H9 (cell line): Measurements from ENCODE around the gene PRKAG2. TPM values are rescaled to one million over a fixed set of nuclear protein-coding genes. Genes with fewer than 3 reads are reported as not detected.

Experiments used
- DNase-seq: peaks from one replicate; pipeline ENCODE4 v3.0.0-alpha.2; 2017
- H2AFZ ChIP-seq: one replicate; pipeline ENCODE4 v1.6.1; 2013; ENCODE audit warnings: mild to moderate bottlenecking, low read length, control low read depth, moderate library complexity
- H2AK5ac ChIP-seq: 2 replicates; pipeline ENCODE4 v1.6.1; 2013; ENCODE audit warnings: low read length, control low read depth, mixed read lengths; ENCODE audit not compliant: insufficient read length
- H2BK120ac ChIP-seq: one replicate; pipeline ENCODE4 v1.6.1; 2013; ENCODE audit warnings: low read depth, mild to moderate bottlenecking, low read length, control low read depth, inconsistent platforms; ENCODE audit not compliant: poor library complexity, severe bottlenecking
- H2BK12ac ChIP-seq: 2 replicates; pipeline ENCODE4 v1.6.1; 2013; ENCODE audit warnings: low read length, control low read depth, mixed read lengths, low read depth; ENCODE audit not compliant: insufficient read length
- H2BK15ac ChIP-seq: 2 replicates; pipeline ENCODE4 v1.6.1; 2013; ENCODE audit warnings: low read depth, low read length, control low read depth
- H2BK20ac ChIP-seq: one replicate; pipeline ENCODE4 v1.6.1; 2013; ENCODE audit warnings: low read depth, mild to moderate bottlenecking, low read length, control low read depth, inconsistent platforms; ENCODE audit not compliant: poor library complexity, severe bottlenecking
- H2BK5ac ChIP-seq: 2 replicates; pipeline ENCODE4 v1.6.1; 2013; ENCODE audit warnings: low read length, control low read depth, mixed read lengths; ENCODE audit not compliant: insufficient read length
- H3K14ac ChIP-seq: 2 replicates; pipeline ENCODE4 v1.6.1; 2013; ENCODE audit warnings: low read length, control low read depth; ENCODE audit not compliant: insufficient read depth
- H3K18ac ChIP-seq: 2 replicates; pipeline ENCODE4 v1.6.1; 2013; ENCODE audit warnings: low read depth, mild to moderate bottlenecking, mixed read lengths, low read length, control low read depth; ENCODE audit not compliant: insufficient read length
- H3K23ac ChIP-seq: 2 replicates; pipeline ENCODE4 v1.6.1; 2013; ENCODE audit warnings: low read length, control low read depth, mixed read lengths, low read depth; ENCODE audit not compliant: insufficient read length
- H3K23me2 ChIP-seq: 2 replicates; pipeline ENCODE4 v1.6.1; 2013; ENCODE audit warnings: low read depth, mild to moderate bottlenecking, mixed read lengths, low read length, control low read depth; ENCODE audit not compliant: insufficient read length, poor library complexity, severe bottlenecking
- H3K27ac ChIP-seq: 2 replicates; pipeline ENCODE4 v1.5.1; 2013; ENCODE audit warnings: low read length, control low read depth, mixed read lengths, low read depth; ENCODE audit not compliant: insufficient read length
- H3K27me3 ChIP-seq: 2 replicates; pipeline ENCODE4 v1.6.1; 2013; ENCODE audit warnings: low read length, control low read depth, inconsistent platforms; ENCODE audit not compliant: insufficient read depth
- H3K4ac ChIP-seq: 2 replicates; pipeline ENCODE4 v1.6.1; 2013; ENCODE audit warnings: low read depth, mild to moderate bottlenecking, control low read depth, inconsistent platforms, low read length, moderate library complexity
- H3K4me1 ChIP-seq: 2 replicates; pipeline ENCODE4 v1.6.1; 2013; ENCODE audit warnings: low read length, control low read depth, inconsistent platforms; ENCODE audit not compliant: insufficient read depth
- H3K4me2 ChIP-seq: 2 replicates; pipeline ENCODE4 v1.6.1; 2013; ENCODE audit warnings: low read length, control low read depth, mixed read lengths; ENCODE audit not compliant: insufficient read length, insufficient read depth
- H3K56ac ChIP-seq: 2 replicates; pipeline ENCODE4 v1.6.1; 2013; ENCODE audit warnings: low read depth, mild to moderate bottlenecking, mixed read lengths, low read length, control low read depth; ENCODE audit not compliant: insufficient read length
- H3K79me1 ChIP-seq: 2 replicates; pipeline ENCODE4 v1.6.1; 2013; ENCODE audit warnings: low read depth, mild to moderate bottlenecking, moderate library complexity, low read length, control low read depth, inconsistent platforms; ENCODE audit not compliant: insufficient read depth, poor library complexity, severe bottlenecking
- H3K79me2 ChIP-seq: 2 replicates; pipeline ENCODE4 v1.6.1; 2013; ENCODE audit warnings: low read length, control low read depth, inconsistent platforms; ENCODE audit not compliant: insufficient read depth
- H3K9ac ChIP-seq: 2 replicates; pipeline ENCODE4 v1.6.1; 2013; ENCODE audit warnings: low read length, control low read depth, mixed read lengths; ENCODE audit not compliant: insufficient read length; ENCODE audit errors: extremely low read depth
- H3K9me3 ChIP-seq: one replicate; pipeline ENCODE4 v1.6.1; 2013; ENCODE audit warnings: low read depth, low read length, inconsistent platforms; ENCODE audit not compliant: control insufficient read depth
- H3T11ph ChIP-seq: one replicate; pipeline ENCODE4 v1.6.1; 2013; ENCODE audit warnings: mild to moderate bottlenecking, low read length, control low read depth, inconsistent platforms
- H4K20me1 ChIP-seq: one replicate; pipeline ENCODE4 v1.6.1; 2013; ENCODE audit not compliant: control insufficient read depth, insufficient read length, insufficient read depth
- H4K5ac ChIP-seq: 2 replicates; pipeline ENCODE4 v1.6.1; 2013; ENCODE audit warnings: low read depth, mild to moderate bottlenecking, mixed read lengths, low read length, control low read depth; ENCODE audit not compliant: insufficient read length
- H4K8ac ChIP-seq: replicated peaks from 2 replicates; pipeline ENCODE4 v1.6.1; 2013; ENCODE audit warnings: low read length, control low read depth, mixed read lengths, low read depth; ENCODE audit not compliant: insufficient read length
- H4K91ac ChIP-seq: 2 replicates; pipeline ENCODE4 v1.6.1; 2013; ENCODE audit warnings: low read depth, mild to moderate bottlenecking, moderate library complexity, mixed read lengths, low read length, control low read depth; ENCODE audit not compliant: insufficient read length
- H3K27ac Mint-ChIP-seq, 3 experiments: 2 replicates in 2 of 3; 3 replicates in 1 of 3; pipeline ENCODE4 v1.8.0; 2020 to 2021; ENCODE audit warnings: mixed read lengths in 3 of 3, mild to moderate bottlenecking in 1 of 3, moderate library complexity in 1 of 3
- H3K27me3 Mint-ChIP-seq: 2 replicates; pipeline ENCODE4 v1.8.0; 2021; ENCODE audit warnings: low read depth, mild to moderate bottlenecking, moderate library complexity, mixed read lengths
- H3K36me3 Mint-ChIP-seq, 3 experiments: 2 replicates in 2 of 3; 3 replicates in 1 of 3; pipeline ENCODE4 v1.8.0; 2020 to 2021; ENCODE audit warnings: low read depth in 3 of 3, mixed read lengths in 3 of 3; ENCODE audit not compliant: insufficient read depth in 1 of 3
- H3K4me1 Mint-ChIP-seq, 2 experiments: 2 replicates each; pipeline ENCODE4 v1.8.0; 2020; ENCODE audit warnings: mixed read lengths in 2 of 2
- H3K4me3 Mint-ChIP-seq, 2 experiments: 2 replicates in 1 of 2; 3 replicates in 1 of 2; pipeline ENCODE4 v1.8.0; 2020 to 2021; ENCODE audit warnings: mild to moderate bottlenecking in 2 of 2, mixed read lengths in 2 of 2, moderate library complexity in 1 of 2
- H3K9me3 Mint-ChIP-seq, 2 experiments: 2 replicates in 1 of 2; 3 replicates in 1 of 2; pipeline ENCODE4 v1.8.0; 2020; ENCODE audit warnings: mild to moderate bottlenecking in 2 of 2, mixed read lengths in 2 of 2, moderate library complexity in 1 of 2
- CTCF ChIP-seq: fragments of 200-600 bp; sonication (generic); conservative IDR thresholded peaks from 3 replicates; pipeline ENCODE4 v1.8.0; 2021; ENCODE audit warnings: antibody characterized with exemption, mild to moderate bottlenecking
- WGBS: extraction: QIAGEN DNeasy Blood & Tissue Kit; methylation state at CpG from one replicate; pipeline ENCODE4 v1.1.7; 2013; ENCODE audit warnings: missing lambda C conversion rate, low lambda C conversion rate, mixed read lengths; ENCODE audit not compliant: insufficient read length; ENCODE audit errors: extremely low coverage; 5-methylcytosine and 5-hydroxymethylcytosine counted together
- long read RNA-seq: library from polyadenylated mRNA; unstranded; transcript quantifications from one replicate; pipeline ENCODE4 v2.0.0, GENCODE V29; 2020
- total RNA-seq: library from RNA; stranded (reverse); gene quantifications from 2 replicates; pipeline ENCODE4 v1.2.1, GENCODE V29; 2021

The PRKAG2 gene
- total RNA-seq, result 11.8 and 12.3 TPM in 2 replicates
- long read RNA-seq, transcript PRKAG2-203 (12 exons, 2,318 nt), result major isoform, 20 of 38 reads
- long read RNA-seq, partial matches to known transcripts, result 1 of 38 reads
- long read RNA-seq, other reads (novel, unspliced or antisense), result 16 of 38 reads

GRCh38 chr7:151876899-151877777 is at the start of gene PRKAG2:
Gene PRKAG2 (minus strand): TSS chr7:151877115. CDS start chr7:151876620, 495 bp downstream.
- Mint-ChIP-seq H3K27ac (no peak within 1 kb of the TSS), H3K9me3 (no peaks in the 10 kb centered on the region)
- TF ChIP-seq CTCF, result no peak

More at GRCh38 chr7:151876899-151877777, at the start of gene PRKAG2:
- no peak within 1 kb of the TSS for H3K23ac ChIP-seq
- H3K27ac ChIP-seq, result no peak within 1 kb of the TSS
- H3K56ac ChIP-seq, result no peak within 1 kb of the TSS
- Mint-ChIP-seq H3K36me3 (no peaks in the 10 kb centered on the region), H3K4me1 (peaks cover 5 to 6% of the 10 kb centered on the region in 2 experiments), H3K4me3 (peak within 1 kb of the TSS; percentile 80 to 91), H3K27me3 (peaks cover 68% of the 10 kb centered on the region)
- no peaks in the 10 kb centered on the region for H3K9me3 ChIP-seq
- no peak within 1 kb of the TSS; the same call in 1 of the 2 replicates for H2BK15ac ChIP-seq
- no peaks in the 10 kb centered on the region for H3K79me1 ChIP-seq
- no peak within 1 kb of the TSS for H2BK120ac ChIP-seq
- H4K20me1 ChIP-seq, result no peaks in the 10 kb centered on the region
- H3K18ac ChIP-seq, result no peak within 1 kb of the TSS
- H4K91ac ChIP-seq, result no peak within 1 kb of the TSS
- H3K79me2 ChIP-seq, result no peaks in the 10 kb centered on the region
- H3K9ac ChIP-seq, result no peak within 1 kb of the TSS
- no peak within 1 kb of the TSS for H3T11ph ChIP-seq
- no peaks in the 10 kb centered on the region for H3K4me1 ChIP-seq
- H3K4ac ChIP-seq, result no peak within 1 kb of the TSS
- no peak within 1 kb of the TSS for H2BK20ac ChIP-seq
- H4K8ac ChIP-seq, result no peak within 1 kb of the TSS
- H2BK5ac ChIP-seq, result no peak within 1 kb of the TSS
- peak within 1 kb of the TSS; percentile 67 for H3K14ac ChIP-seq
- H4K5ac ChIP-seq, result no peak within 1 kb of the TSS
- peak; percentile 53 for DNase-seq
- peaks cover 27% of the 10 kb centered on the region for H3K23me2 ChIP-seq
- H3K27me3 ChIP-seq, result peaks cover 8% of the 10 kb centered on the region
- H3K4me2 ChIP-seq, result peak within 1 kb of the TSS; percentile 95
- WGBS, result no CpG with 5 or more reads among the region's 95 CpGs
- H2AK5ac ChIP-seq, result no peak within 1 kb of the TSS
- no peak within 1 kb of the TSS for H2AFZ ChIP-seq
- no peak within 1 kb of the TSS for H2BK12ac ChIP-seq
